HG03097 (cell line): ENCODE measurements around the gene RABGAP1.

Source experiments
- ATAC-seq: cut with Tn5 transposase; IDR thresholded peaks from one replicate; pipeline ENCODE4 v1.9.1; 2021; ENCODE audit not compliant: unreplicated experiment, low FRiP score

RABGAP1 gene

GRCh38 chr9:123043081-123043939 is 102.5 kb downstream of the RABGAP1 start:
- no peak for ATAC-seq

DNA sequence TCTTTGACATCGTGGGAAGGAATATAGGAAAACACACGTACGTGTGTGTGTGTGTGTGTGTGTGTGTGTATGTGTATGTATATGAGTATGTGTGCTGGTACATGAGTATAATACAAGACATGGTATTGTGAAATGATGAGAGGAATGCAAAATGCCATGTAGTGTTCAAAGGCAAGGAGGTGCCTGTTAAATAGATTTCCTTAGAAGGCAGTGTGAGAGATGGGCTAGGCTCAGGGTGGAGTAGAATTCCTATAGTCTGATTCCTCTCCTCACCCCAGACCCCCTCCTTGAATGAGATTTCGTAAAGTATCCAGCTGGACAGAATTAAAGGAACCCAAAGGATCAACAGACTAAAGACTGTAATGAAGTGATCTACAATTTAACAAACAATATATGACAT is 103.8 kb downstream of the RABGAP1 start:
- no peak for ATAC-seq

DNA sequence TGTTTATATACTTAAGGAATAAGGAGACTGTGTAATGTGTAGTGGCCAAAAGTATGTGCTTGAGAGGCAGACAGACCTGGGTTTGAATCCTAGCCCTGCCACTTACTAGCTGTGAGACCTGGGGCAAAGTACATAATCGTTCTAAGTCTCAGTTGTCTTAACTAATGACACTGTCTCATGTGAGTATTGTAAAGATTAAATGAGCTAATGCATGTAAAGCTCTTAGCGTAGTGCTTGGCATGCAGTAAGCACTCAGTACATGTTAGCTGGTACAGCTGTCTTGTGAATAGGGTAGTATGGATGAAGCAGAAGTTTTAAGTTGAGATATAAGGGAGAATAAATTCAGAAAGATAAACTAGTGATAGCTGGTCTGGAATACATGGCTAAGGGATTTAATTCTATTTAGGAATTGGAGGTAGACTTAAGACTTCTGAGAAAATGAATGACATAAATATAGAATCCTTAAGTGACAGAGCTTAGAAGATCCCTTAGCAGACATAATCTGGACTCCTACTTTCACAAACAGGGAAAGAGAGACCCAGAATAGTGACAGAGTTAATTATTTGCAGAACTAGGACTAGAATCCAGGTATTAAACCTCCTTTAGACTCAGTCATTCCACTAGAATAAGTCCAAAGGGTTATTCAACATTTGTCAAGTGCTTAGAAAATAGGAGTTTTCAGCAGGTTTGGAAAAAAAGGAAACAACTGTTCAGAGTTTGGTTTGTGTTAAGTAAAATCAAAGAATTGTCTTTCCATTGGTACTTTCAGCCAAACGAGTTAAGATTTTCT is 105.8 kb downstream of the RABGAP1 start:
- ATAC-seq: no peak

- no peak for ATAC-seq
Observed at GRCh38 chr9:123048748-123049147, 107.9 kb downstream of the RABGAP1 start.

GRCh38 chr9:123049589-123050222 is 108.9 kb downstream of the RABGAP1 start:
- ATAC-seq: no peak

- no peak for ATAC-seq
Observed at GRCh38 chr9:123053046-123053445, 112.2 kb downstream of the RABGAP1 start.

DNA sequence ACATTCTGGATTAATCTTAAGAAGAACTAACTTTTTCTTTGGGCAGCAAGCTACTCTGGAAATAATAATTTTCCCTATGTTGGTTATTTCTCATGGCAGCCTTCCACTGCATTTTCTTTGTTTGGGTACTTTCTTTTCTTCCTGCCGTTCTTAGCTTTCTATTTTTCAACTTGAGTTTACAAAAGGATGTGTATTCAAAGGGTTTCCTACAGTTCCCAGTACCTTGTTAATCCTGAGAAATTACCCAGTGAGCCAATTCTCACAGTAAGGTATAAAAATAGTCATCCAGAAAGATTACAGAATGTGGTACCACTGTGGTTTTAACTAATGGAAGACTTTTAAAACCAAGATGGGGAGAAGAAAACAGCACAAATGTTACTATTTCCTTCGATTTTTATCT is 112.9 kb downstream of the RABGAP1 start:
- no peak for ATAC-seq

DNA sequence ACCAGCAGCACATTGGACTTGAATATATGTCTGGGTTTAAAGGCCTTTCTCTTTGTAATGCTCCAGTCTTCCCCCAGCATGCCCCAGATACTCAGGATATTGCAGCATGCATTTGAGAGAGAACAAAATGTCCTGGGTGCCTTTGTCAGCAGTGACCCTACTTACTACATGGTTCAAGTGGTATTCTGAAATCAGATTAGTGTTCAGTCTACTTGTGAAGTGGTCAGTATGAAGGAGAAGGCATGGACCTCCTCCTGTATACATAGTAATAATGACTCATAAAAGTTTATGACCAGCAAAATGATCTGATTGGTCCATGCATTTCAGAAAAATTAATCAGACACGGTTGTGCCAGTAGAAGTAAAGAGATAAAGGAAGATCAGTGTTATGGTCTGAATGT is 118.0 kb downstream of the RABGAP1 start:
- no peak for ATAC-seq

- no peak for ATAC-seq
Observed at GRCh38 chr9:123059472-123060220, 118.8 kb downstream of the RABGAP1 start.

DNA sequence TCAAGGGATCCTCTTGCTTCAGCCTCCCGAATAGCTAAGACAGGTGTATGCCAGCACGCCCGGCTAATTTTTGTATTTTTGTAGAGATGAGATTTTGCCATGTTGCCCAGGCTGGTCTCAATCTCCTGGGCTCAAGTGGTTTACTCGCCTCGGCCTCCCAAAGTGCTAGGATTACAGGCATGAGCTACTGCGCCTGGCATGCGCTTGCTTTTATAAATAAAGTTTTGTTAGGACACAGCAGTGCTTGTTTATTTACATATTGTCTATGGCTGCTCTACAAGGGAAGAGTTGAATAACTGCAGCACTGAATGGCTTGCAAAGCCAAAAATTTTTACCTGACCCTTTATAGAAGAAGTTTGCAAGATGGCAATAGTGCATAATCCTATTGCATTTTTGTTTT is 120.4 kb downstream of the RABGAP1 start:
- no peak for ATAC-seq

DNA sequence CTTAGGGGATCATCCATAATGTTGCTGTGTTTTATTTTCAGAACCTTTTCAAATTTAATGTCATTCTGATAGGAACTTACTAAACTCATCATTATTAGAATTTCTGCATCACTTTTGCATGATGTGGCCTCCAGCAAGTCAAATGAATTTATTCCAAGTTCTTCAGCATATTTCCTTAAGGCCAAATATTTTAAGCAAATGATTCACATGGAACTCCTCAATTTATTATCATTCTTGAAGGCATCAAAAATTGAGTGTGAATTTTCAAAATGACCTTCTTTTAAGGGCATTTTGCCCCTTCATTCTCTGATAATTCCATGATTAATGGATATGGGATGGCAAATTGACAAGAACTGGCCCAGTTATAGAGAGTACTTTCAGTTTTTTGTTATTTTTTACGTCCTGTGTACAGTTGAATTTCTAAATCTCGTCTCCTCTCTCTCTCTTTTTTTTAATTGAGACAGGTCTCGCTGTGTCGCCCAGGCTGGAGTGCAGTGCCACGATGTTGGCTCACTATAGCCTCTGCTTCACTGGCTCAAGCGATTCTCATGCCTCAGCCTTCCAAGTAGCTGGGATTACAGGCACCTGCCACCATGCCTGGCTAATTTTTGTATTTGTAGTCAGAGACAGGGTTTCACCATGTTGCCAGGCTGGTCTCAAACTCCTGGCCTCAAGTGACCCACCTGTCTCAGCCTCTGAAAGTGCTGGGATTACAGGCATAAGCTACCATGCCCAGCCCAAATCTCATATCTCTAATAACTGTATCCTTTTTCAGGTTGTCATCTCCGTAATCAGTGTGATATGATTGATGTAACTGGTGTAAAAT is 121.7 kb downstream of the RABGAP1 start:
- no peak for ATAC-seq

DNA sequence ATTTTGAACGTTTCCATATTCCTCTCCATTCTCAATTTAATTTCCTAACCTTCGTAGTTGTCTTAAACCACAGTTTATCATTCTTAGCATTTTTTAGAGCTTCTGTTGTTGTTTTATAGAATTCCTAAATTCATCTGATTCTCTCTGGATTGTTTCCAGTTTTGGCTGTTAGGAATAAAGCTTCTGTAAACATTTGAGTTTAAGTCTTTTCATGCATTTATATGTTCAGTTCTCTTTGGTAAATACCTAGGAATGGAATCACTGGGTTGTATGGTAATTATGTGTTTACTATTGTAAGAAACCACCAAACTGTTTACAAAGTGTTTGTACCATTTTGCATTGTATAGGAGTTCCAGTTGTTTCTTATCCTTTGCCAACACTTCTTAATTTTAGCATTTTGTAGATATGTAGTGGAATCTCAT is 122.4 kb downstream of the RABGAP1 start:
- no peak for ATAC-seq

- no peak for ATAC-seq
Observed at GRCh38 chr9:123063896-123064295, 123.1 kb downstream of the RABGAP1 start.

DNA sequence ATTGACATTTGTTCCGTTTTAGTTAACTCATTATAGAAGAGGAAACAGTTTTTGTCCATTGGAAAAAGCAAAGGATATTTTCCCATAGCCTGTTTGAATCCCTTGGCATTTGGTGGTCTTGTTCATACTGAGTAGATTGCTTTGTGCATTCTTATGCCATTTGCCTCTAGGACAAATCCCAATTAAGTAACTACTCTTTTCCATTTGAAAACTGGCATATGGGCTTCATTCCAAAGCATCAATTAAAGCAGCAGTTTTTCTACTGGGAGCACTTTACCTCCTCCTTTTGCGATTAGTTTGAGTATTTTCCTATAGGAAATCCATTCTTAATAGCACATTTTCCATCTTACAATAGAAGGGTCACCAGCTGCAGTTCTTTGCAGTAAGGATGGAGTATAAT is 123.9 kb downstream of the RABGAP1 start:
- ATAC-seq: no peak

DNA sequence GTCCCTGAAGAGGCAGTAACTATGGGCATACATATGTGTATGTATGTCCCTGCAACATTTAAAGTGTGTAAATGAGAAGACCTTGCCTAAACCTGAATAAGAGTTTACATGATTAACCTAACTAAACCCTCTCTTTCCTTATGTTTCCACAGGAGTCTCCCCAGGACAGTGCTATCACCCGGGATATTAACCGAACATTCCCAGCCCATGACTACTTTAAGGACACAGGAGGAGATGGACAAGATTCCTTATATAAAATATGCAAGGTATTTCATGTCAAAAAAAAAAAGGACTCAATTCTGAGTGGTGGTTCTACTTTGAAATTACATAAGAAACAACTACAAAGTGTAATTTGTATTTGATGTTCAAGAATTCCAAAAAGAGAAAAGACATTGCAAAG is 124.4 kb downstream of the RABGAP1 start:
- no peak for ATAC-seq

GRCh38 chr9:123067136-123067535 is 126.3 kb downstream of the RABGAP1 start:
- ATAC-seq: no peak

- no peak for ATAC-seq
Observed at GRCh38 chr9:123069010-123069481, 128.2 kb downstream of the RABGAP1 start.

GRCh38 chr9:123070198-123070597 is 129.4 kb downstream of the RABGAP1 start:
- ATAC-seq: no peak

- ATAC-seq: no peak
Observed at GRCh38 chr9:123072407-123072995, 131.7 kb downstream of the RABGAP1 start.
